H1 (cell line): ENCODE measurements around the gene NEDD4L. TPM values are rescaled to one million over a fixed set of nuclear protein-coding genes. Genes with fewer than 3 reads are reported as not detected.

Source experiments
- CHD7 ChIP-seq: fragments of 300-600 bp; sonication (generic); IDR thresholded peaks from 2 replicates; pipeline ENCODE4 v1.7.1; 2012; ENCODE audit warnings: low read length, moderate library complexity, mild to moderate bottlenecking, inconsistent platforms; ENCODE audit not compliant: insufficient replicate concordance
- EP300 ChIP-seq, 2 experiments: IDR thresholded peaks; 1 replicate in 1 of 2; 2 replicates in 1 of 2; pipeline ENCODE4 v1.6.1; 2011 to 2012; ENCODE audit warnings: low read depth in 2 of 2, low read length in 2 of 2, mild to moderate bottlenecking in 2 of 2, borderline replicate concordance in 1 of 2, inconsistent platforms in 1 of 2, moderate library complexity in 1 of 2
- GABPA ChIP-seq: IDR thresholded peaks from 2 replicates; pipeline ENCODE4 v1.6.1; 2011; ENCODE audit warnings: mild to moderate bottlenecking, low read length, moderate library complexity, borderline replicate concordance; ENCODE audit not compliant: insufficient read depth
- HDAC2 ChIP-seq, 2 experiments: fragments of 300-600 bp in 1 of 2; sonication (generic) in 1 of 2; IDR thresholded peaks; 2 replicates each; pipeline ENCODE4 v1.6.1; 2011 to 2012; ENCODE audit warnings: low read depth in 2 of 2, low read length in 2 of 2, mild to moderate bottlenecking in 2 of 2, moderate library complexity in 2 of 2, borderline replicate concordance in 1 of 2, inconsistent platforms in 1 of 2
- HDAC6 ChIP-seq: IDR thresholded peaks from one replicate; pipeline ENCODE4 v1.7.1; 2012; ENCODE audit warnings: low read depth, mild to moderate bottlenecking, inconsistent platforms, low read length, moderate library complexity
- RAD21 ChIP-seq, 2 experiments: IDR thresholded peaks in 1 of 2; conservative IDR thresholded peaks in 1 of 2; 2 replicates each; pipeline ENCODE4 v1.6.1; 2011; ENCODE audit warnings: low read depth in 2 of 2, low read length in 2 of 2, improper control_type of control experiment in 1 of 2, inconsistent platforms in 1 of 2, mild to moderate bottlenecking in 1 of 2, moderate library complexity in 1 of 2
- SIN3A ChIP-seq, 2 experiments: IDR thresholded peaks in 1 of 2; conservative IDR thresholded peaks in 1 of 2; 2 replicates each; pipeline ENCODE4 v1.6.1; 2011 to 2012; ENCODE audit warnings: low read length in 2 of 2, improper control_type of control experiment in 1 of 2, low read depth in 1 of 2, mild to moderate bottlenecking in 1 of 2
- SIRT6 ChIP-seq: IDR thresholded peaks from one replicate; pipeline ENCODE4 v1.7.1; 2012; ENCODE audit warnings: low read length, inconsistent platforms
- SIX5 ChIP-seq: IDR thresholded peaks from 2 replicates; pipeline ENCODE4 v1.6.1; 2011; ENCODE audit warnings: mild to moderate bottlenecking, low read depth, low read length
- TAF7 ChIP-seq: optimal IDR thresholded peaks from 2 replicates; pipeline ENCODE3; 2011; ENCODE audit warnings: low read depth, mild to moderate bottlenecking, inconsistent platforms, low read length, moderate library complexity, borderline replicate concordance
- polyA plus RNA-seq, 7 experiments: library from polyadenylated mRNA; depleted of rRNA in 3 of 7; stranded (reverse) in 5 of 7; unstranded in 2 of 7; fragments of >200 nt in 5 of 7; fragments of 200-250 nt in 2 of 7; gene quantifications; 1 replicate in 5 of 7; 2 replicates in 1 of 7; 4 replicates in 1 of 7; pipeline versions ENCODE4 v1.2.1 to v1.2.3, GENCODE V29; 2011 to 2013; ENCODE audit warnings: missing spikeins in 2 of 7, mixed read lengths in 2 of 7
- total RNA-seq: library from RNA; stranded (reverse); fragmentation: NEBNext Ultra II Directional; extraction: Animal tissue kit (Norgen Biotek cat#: 25700); gene quantifications from 2 replicates; pipeline ENCODE4 v1.2.1, GENCODE V29; 2021

NEDD4L gene
- total and polyA plus RNA-seq, 2 of the 8 experiments (the other 6 are each of a cell fraction or from before 2014, with no cell fraction given) = 37.3 to 69.8 TPM

- TF ChIP-seq CHD7 (no peak), SIX5 (no peak), HDAC6 (no peak), GABPA (no peak), SIRT6 (no peak), EP300 (IDR thresholded peaks at IDR 0.05; ENCODE audit: borderline replicate concordance in 1 of 2, low read depth in 2 of 2, low read length in 2 of 2) (no peak), SIN3A (conservative IDR thresholded peaks at IDR 0.05 in 1 of 2, IDR thresholded peaks at IDR 0.05 in 1 of 2; ENCODE audit: low read depth in 1 of 2, low read length in 2 of 2) (no peak), HDAC2 (IDR thresholded peaks at IDR 0.05; ENCODE audit: borderline replicate concordance in 1 of 2, low read depth in 2 of 2, low read length in 2 of 2) (no peak), TAF7 (no peak), RAD21 (IDR thresholded peaks at IDR 0.05 in 1 of 2, conservative IDR thresholded peaks at IDR 0.05 in 1 of 2; ENCODE audit: low read depth in 2 of 2, low read length in 2 of 2) (no peak)
Observed at GRCh38 chr18:58037163-58037562, 6.9 kb upstream of the NEDD4L start (continued).
